WTC11 (cell line): ENCODE data around the gene GJB5. TPM values are rescaled to one million over a fixed set of nuclear protein-coding genes. Genes with fewer than 3 reads are reported as not detected.
"Not testable (repeated sequence)": the region's sequence is repeated elsewhere in the genome, so short reads cannot be mapped to it uniquely, and the experiment has no call there.

Source experiments
- ATAC-seq: fragments of 200-7000 bp; cut with Tn5 transposase; 2 replicates; pipeline ENCODE4 v1.10.0; 2021; ENCODE audit warnings: mild to moderate bottlenecking, moderate library complexity
- CTCF ChIA-PET: fragments of 300-600 bp; sonication (Branson Sonifier 250); formaldehyde crosslinking; loops from one replicate; lab custom pipeline; 2021; ENCODE audit warnings: antibody characterized with exemption; lab: Charles Lee
- POLR2A ChIA-PET: fragments of 350-600 bp; sonication (Branson Sonifier 250); formaldehyde crosslinking; loops from one replicate; lab custom pipeline; 2021; ENCODE audit warnings: antibody characterized with exemption; lab: Charles Lee
- DNase-seq: peaks from one replicate; pipeline ENCODE4 v3.0.0; 2021; ENCODE audit warnings: low spot score
- H3K27ac Mint-ChIP-seq: 2 replicates; pipeline ENCODE4 v1.8.0; 2021; ENCODE audit warnings: mixed read lengths
- H3K27me3 Mint-ChIP-seq: 2 replicates; pipeline ENCODE4 v1.8.0; 2021; ENCODE audit warnings: low read depth, mild to moderate bottlenecking, moderate library complexity, mixed read lengths
- H3K36me3 Mint-ChIP-seq: 2 replicates; pipeline ENCODE4 v1.8.0; 2021; ENCODE audit warnings: mixed read lengths
- H3K4me1 Mint-ChIP-seq: 2 replicates; pipeline ENCODE4 v1.8.0; 2022; ENCODE audit warnings: mixed read lengths
- H3K4me3 Mint-ChIP-seq: 2 replicates; pipeline ENCODE4 v1.8.0; 2021; ENCODE audit warnings: mild to moderate bottlenecking, moderate library complexity, mixed read lengths
- H3K9me3 Mint-ChIP-seq: 2 replicates; pipeline ENCODE4 v1.8.0; 2021; ENCODE audit warnings: mixed read lengths
- CBFB ChIP-seq: sonication (generic); formaldehyde crosslinking; IDR thresholded peaks from 2 replicates; pipeline ENCODE4 v1.8.1; 2022; ENCODE audit warnings: mild to moderate bottlenecking, low read depth, missing genetic modification reagents
- FOXJ3 ChIP-seq: sonication (generic); formaldehyde crosslinking; IDR thresholded peaks from 2 replicates; pipeline ENCODE4 v1.9.0; 2021; ENCODE audit warnings: missing genetic modification reagents, mild to moderate bottlenecking, borderline replicate concordance
- FOXP4 ChIP-seq: sonication (generic); formaldehyde crosslinking; IDR thresholded peaks from 2 replicates; pipeline ENCODE4 v1.8.0; 2022; ENCODE audit warnings: mild to moderate bottlenecking, missing genetic modification reagents
- KAT7 ChIP-seq: sonication (generic); formaldehyde crosslinking; IDR thresholded peaks from 2 replicates; pipeline ENCODE4 v1.8.1; 2023; ENCODE audit warnings: missing genetic modification reagents, mild to moderate bottlenecking, borderline replicate concordance
- NR2C2 ChIP-seq: sonication (generic); formaldehyde crosslinking; IDR thresholded peaks from 2 replicates; pipeline ENCODE4 v1.8.0; 2022; ENCODE audit warnings: mild to moderate bottlenecking, missing genetic modification reagents
- OVOL2 ChIP-seq: fragments of 250-450 bp; sonication (Bioruptor Pico); IDR thresholded peaks from 2 replicates; pipeline ENCODE4 v1.9.0; 2021; ENCODE audit warnings: mild to moderate bottlenecking, borderline replicate concordance
- RORB ChIP-seq: fragments of 250-450 bp; sonication (Bioruptor Pico); IDR thresholded peaks from 2 replicates; pipeline ENCODE4 v1.9.0; 2021; ENCODE audit warnings: mild to moderate bottlenecking
- ZNF425 ChIP-seq: fragments of 250-450 bp; sonication (Bioruptor Pico); conservative IDR thresholded peaks from 2 replicates; pipeline ENCODE4 v1.9.0; 2021; ENCODE audit warnings: mild to moderate bottlenecking
- ZNF532 ChIP-seq: fragments of 250-450 bp; sonication (Bioruptor Pico); IDR thresholded peaks from 2 replicates; pipeline ENCODE4 v1.9.0; 2021; ENCODE audit warnings: mild to moderate bottlenecking, borderline replicate concordance
- total RNA-seq: library from RNA; stranded (reverse); gene quantifications from 3 replicates; pipeline ENCODE4 v1.2.3, GENCODE V29; 2021

The GJB5 gene
- total RNA-seq, 1 experiment from 2014 or later = 0.55 TPM

GRCh38 chr1:34771573-34772371, 16.9 kb downstream of the GJB5 start:
- Mint-ChIP-seq H3K9me3 (no peaks in the 10 kb centered on the region), H3K27ac (no peak overlapping the region), H3K27me3 (no peaks in the 10 kb centered on the region; the same call in 1 of the 2 replicates), H3K36me3 (no peaks in the 10 kb centered on the region), H3K4me1 (no peaks in the 10 kb centered on the region), H3K4me3 (no peak overlapping the region)
- CTCF ChIA-PET = interaction anchor here (1.4 to 1.5 kb wide), 2 partner anchors 14 kb away, joined by 3 to 4 read pairs; no protein-coding TSS in a partner anchor
- POLR2A ChIA-PET = no interaction called here
- TF ChIP-seq KAT7 (CRISPR knock-in tag) = no peak
- TF ChIP-seq RORB (CRISPR knock-in tag) = no peak
- TF ChIP-seq CBFB (CRISPR knock-in tag) = no peak
- no peak for TF ChIP-seq FOXP4
- TF ChIP-seq NR2C2 (CRISPR knock-in tag) = no peak
- no peak for TF ChIP-seq FOXJ3 (CRISPR knock-in tag)
- TF ChIP-seq OVOL2 (CRISPR knock-in tag) = no peak
- DNase-seq = no peak
- ATAC-seq = no peak

GRCh38 chr1:34773114-34773513, 18.3 kb downstream of the GJB5 start:
- CTCF ChIA-PET = interaction anchor here (0.6 kb wide), 1 partner anchor 486 kb away, joined by 4 read pairs; no protein-coding TSS in a partner anchor
- H3K36me3 Mint-ChIP-seq, POLR2A ChIA-PET, H3K9me3 Mint-ChIP-seq, H3K4me3 Mint-ChIP-seq, H3K27ac Mint-ChIP-seq, H3K27me3 Mint-ChIP-seq, ATAC-seq, DNase-seq, H3K4me1 Mint-ChIP-seq: not testable (repeated sequence)

- no peak for TF ChIP-seq ZNF425 (CRISPR knock-in tag)
- DNase-seq = no peak
Observed at GRCh38 chr1:34774957-34775356, 20.1 kb downstream of the GJB5 start.

GRCh38 chr1:34776911-34777310, 22.1 kb downstream of the GJB5 start:
- CTCF ChIA-PET = interaction anchor here (0.9 to 1.0 kb wide), 2 partner anchors 15 to 76 kb away, joined by 3 to 5 read pairs; no protein-coding TSS in a partner anchor
- no peaks in the 10 kb centered on the region for H3K9me3 Mint-ChIP-seq

More at GRCh38 chr1:34774957-34775356, 20.1 kb downstream of the GJB5 start:
- no peaks in the 10 kb centered on the region for H3K9me3 Mint-ChIP-seq
- H3K4me1 Mint-ChIP-seq = no peaks in the 10 kb centered on the region
- H3K27ac Mint-ChIP-seq = no peak overlapping the region
- H3K4me3 Mint-ChIP-seq = no peak overlapping the region
- ChIA-PET CTCF (interaction anchor here (1.3 kb wide), 1 partner anchor 11 kb away, joined by 4 read pairs; no protein-coding TSS in a partner anchor), POLR2A (interaction anchor here (1.1 kb wide), 1 partner anchor 32 kb away, joined by 3 read pairs; no protein-coding TSS in a partner anchor)
- H3K36me3 Mint-ChIP-seq = no peaks in the 10 kb centered on the region
- no peak for ATAC-seq
- H3K27me3 Mint-ChIP-seq = peaks cover 14% of the 10 kb centered on the region

More at GRCh38 chr1:34776911-34777310, 22.1 kb downstream of the GJB5 start:
- no peak for ATAC-seq
- Mint-ChIP-seq H3K27ac (no peak overlapping the region), H3K4me1 (0 out of 2 replicates have a peak, but pooled peaks cover 3% of the 10 kb centered on the region), H3K27me3 (peaks cover 31% of the 10 kb centered on the region), H3K36me3 (no peaks in the 10 kb centered on the region), H3K4me3 (no peak overlapping the region)
- no peak for DNase-seq
- no peak for TF ChIP-seq ZNF532 (CRISPR knock-in tag)
- POLR2A ChIA-PET = no interaction called here
